AG09309 (cell line): Measurements from ENCODE around the gene FGD6.

ENCODE experiments used
- DNase-seq: peaks from one replicate; pipeline ENCODE4 v3.0.0-alpha.2; 2010; ENCODE audit warnings: low read depth
- H3K4me3 ChIP-seq: 2 replicates; pipeline ENCODE4 v1.5.1; 2011; ENCODE audit warnings: mild to moderate bottlenecking, low read depth, low read length, moderate library complexity; ENCODE audit not compliant: control insufficient read depth
- TF ChIP-seq, protein P1 (sequence below): IDR thresholded peaks from 2 replicates; pipeline ENCODE4 v1.5.1; 2011; ENCODE audit warnings: mild to moderate bottlenecking, low read depth, low read length, inconsistent platforms; ENCODE audit not compliant: insufficient read depth, control insufficient read depth; ENCODE audit errors: missing control alignments

FGD6 gene

DNA sequence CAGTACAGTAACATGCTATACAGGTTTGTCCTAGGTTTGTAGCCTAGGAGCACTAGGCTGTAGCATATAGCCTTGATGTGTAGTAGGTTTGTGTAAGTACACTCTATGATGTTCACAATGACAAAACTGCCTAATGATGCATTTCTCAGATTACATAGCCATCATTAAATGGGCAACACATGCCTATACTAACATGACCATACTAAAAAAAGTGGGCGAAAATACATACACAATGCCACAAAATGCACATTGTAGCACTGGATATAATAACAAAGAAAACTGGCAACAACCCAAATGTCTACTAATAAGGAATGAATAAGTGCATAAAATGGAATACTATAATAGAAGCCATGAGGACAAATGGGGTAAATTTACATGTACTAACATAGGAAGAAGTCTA is 182.5 kb downstream of the FGD6 start:
- DNase-seq, result no peak
- no peak overlapping the region for H3K4me3 ChIP-seq
- TF ChIP-seq, protein P1, sequence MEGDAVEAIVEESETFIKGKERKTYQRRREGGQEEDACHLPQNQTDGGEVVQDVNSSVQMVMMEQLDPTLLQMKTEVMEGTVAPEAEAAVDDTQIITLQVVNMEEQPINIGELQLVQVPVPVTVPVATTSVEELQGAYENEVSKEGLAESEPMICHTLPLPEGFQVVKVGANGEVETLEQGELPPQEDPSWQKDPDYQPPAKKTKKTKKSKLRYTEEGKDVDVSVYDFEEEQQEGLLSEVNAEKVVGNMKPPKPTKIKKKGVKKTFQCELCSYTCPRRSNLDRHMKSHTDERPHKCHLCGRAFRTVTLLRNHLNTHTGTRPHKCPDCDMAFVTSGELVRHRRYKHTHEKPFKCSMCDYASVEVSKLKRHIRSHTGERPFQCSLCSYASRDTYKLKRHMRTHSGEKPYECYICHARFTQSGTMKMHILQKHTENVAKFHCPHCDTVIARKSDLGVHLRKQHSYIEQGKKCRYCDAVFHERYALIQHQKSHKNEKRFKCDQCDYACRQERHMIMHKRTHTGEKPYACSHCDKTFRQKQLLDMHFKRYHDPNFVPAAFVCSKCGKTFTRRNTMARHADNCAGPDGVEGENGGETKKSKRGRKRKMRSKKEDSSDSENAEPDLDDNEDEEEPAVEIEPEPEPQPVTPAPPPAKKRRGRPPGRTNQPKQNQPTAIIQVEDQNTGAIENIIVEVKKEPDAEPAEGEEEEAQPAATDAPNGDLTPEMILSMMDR, result no peak
